ENCODE data around the gene PHC2.
A peak's percentile ranks its signal among the peaks of the same experiment; 100 is the strongest.

PHC2 gene

DNA sequence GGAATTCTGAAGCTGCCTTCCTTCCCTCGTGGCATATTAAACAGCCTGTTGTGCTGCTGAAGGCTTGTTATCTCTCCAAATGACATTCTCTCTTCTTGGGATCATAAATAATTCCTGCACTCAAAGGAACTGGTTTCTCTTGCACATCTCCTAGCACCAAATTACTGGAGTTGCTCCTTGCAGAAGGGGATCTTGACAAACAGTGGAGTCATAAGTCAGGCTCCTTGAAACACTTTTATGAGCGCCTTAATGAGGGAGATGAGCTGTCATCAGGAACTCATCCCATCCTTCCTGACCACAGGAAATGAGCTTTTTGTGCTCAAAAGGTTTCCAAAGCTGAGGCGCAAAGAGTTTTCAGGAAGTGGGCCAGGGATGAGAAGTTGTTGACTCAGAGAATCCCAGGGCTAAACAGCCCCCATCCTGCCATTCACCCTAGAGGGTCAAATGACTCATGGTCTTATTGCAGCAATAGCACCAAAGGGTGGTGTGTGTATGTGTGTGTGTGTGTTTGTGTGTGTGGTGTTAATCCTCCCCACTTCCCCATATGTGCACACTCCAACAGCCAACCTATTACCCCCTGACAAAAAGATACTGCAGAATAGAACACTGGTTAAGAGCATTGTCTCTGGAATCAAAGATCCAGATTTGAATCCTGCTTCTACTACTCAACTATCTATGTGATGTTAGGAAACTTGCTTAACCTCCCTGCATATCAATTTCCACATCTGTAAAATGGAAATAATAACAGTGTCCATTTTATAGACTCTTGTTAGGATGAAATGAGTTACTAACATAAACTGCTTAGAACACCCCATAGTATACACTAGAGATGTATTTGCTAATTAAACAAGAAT is 2.8 kb upstream of the PHC2 start:
- H3K27me3 ChIP-seq (ENCODE audit: control insufficient read depth, insufficient read depth, low read length), result no peaks in the 10 kb centered on the region
- H3K4me3 ChIP-seq (ENCODE audit: low read depth, low read length), result no peak overlapping the region
- no peak overlapping the region for H3K4me2 ChIP-seq (ENCODE audit: low read length)
- peak overlapping the region; percentile 53 for H2AFZ ChIP-seq
- H3K36me3 ChIP-seq (ENCODE audit: control insufficient read depth, insufficient read depth, low read length), result no peaks in the 10 kb centered on the region
- H3K4me1 ChIP-seq, result peaks cover 17% of the 10 kb centered on the region
- TF ChIP-seq, protein P1, sequence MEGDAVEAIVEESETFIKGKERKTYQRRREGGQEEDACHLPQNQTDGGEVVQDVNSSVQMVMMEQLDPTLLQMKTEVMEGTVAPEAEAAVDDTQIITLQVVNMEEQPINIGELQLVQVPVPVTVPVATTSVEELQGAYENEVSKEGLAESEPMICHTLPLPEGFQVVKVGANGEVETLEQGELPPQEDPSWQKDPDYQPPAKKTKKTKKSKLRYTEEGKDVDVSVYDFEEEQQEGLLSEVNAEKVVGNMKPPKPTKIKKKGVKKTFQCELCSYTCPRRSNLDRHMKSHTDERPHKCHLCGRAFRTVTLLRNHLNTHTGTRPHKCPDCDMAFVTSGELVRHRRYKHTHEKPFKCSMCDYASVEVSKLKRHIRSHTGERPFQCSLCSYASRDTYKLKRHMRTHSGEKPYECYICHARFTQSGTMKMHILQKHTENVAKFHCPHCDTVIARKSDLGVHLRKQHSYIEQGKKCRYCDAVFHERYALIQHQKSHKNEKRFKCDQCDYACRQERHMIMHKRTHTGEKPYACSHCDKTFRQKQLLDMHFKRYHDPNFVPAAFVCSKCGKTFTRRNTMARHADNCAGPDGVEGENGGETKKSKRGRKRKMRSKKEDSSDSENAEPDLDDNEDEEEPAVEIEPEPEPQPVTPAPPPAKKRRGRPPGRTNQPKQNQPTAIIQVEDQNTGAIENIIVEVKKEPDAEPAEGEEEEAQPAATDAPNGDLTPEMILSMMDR (IDR thresholded peaks at IDR 0.05), result no peak
- H3K79me2 ChIP-seq, result no peaks in the 10 kb centered on the region
- H3K9me3 ChIP-seq (ENCODE audit: control insufficient read depth, low read length), result no peaks in the 10 kb centered on the region
- peak overlapping the region; percentile 72 for H3K27ac ChIP-seq
- H3K9ac ChIP-seq, result no peak overlapping the region

DNA sequence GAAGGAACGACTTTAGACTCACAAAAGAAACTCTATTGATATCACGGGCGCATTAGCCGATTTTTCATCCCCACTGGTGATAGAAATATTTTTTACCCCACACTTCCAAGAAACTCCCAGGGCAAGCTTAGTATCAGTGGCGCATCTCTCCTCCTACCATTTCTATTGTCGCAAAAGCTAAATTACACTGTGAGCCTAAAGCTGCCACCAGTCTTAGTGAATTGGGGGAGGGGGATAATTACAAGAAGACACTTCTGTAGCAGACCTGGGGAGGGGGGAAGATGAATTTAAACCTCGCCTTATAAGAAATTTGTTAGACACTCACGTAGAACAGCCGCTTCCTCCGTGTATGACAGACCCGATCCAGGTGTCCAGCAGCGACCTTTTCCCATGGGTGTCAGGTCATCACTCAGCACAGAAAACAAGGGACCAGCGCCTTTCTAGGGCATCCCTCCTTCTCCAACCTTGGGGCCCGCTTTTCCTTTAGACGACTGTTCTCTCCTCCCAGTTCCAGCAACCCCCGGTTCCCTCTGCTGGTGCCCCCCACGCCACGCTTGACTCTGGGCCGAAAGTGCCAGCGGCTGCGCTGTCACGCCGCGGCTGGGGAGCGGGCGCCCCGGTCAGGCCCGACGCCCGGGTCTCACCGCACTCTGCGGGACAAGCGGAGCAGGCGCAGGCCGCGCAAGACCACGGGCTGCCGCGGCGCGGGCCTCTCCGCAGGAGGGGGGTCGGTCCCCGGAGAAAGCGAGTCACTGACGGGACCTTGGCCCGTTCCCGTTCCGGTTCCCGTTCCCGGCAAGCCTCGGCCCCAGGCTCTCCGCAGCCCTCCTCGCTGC is 821 bp downstream of the PHC2 start:
- Histone ChIP-seq H3K4me3 (ENCODE audit: low read depth, low read length) (peak overlapping the region; percentile 70), H3K79me2 (no peaks in the 10 kb centered on the region), H3K9me3 (ENCODE audit: control insufficient read depth, low read length) (no peaks in the 10 kb centered on the region), H3K4me1 (peaks cover 13% of the 10 kb centered on the region), H2AFZ (peak overlapping the region; percentile 78), H3K27me3 (ENCODE audit: control insufficient read depth, insufficient read depth, low read length) (no peaks in the 10 kb centered on the region), H3K9ac (no peak overlapping the region), H3K4me2 (ENCODE audit: low read length) (peak overlapping the region; percentile 91), H3K36me3 (ENCODE audit: control insufficient read depth, insufficient read depth, low read length) (no peaks in the 10 kb centered on the region), H3K27ac (peak overlapping the region; percentile 49)
- TF ChIP-seq, protein P1 (IDR thresholded peaks at IDR 0.05), result no peak

DNA sequence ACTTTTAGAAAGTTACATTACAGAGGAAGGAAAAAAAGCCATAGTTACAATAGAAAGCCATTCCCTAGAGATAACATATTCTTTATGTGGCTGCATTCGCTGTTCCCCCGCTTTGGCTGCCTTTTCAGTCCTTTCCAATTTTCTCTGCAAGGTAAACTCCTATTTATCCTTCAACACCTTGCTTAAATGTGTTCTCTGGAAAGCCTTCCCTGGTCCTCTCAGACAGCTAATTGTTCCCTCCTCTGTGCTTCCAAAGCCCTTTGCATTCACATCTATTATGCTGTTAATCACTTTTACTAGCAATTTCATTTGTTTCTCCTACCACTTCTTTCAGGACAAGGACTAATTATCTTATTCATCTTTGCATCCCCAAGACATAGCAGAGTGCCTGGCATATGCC is 1.6 kb downstream of the PHC2 start:
- H3K9me3 ChIP-seq (ENCODE audit: control insufficient read depth, low read length), result no peaks in the 10 kb centered on the region
- peak overlapping the region; percentile 70 for H3K4me3 ChIP-seq (ENCODE audit: low read depth, low read length)
- no peak overlapping the region for H3K27ac ChIP-seq
- H2AFZ ChIP-seq, result no peak overlapping the region
- peak overlapping the region; percentile 91 for H3K4me2 ChIP-seq (ENCODE audit: low read length)
- H3K27me3 ChIP-seq (ENCODE audit: control insufficient read depth, insufficient read depth, low read length), result no peaks in the 10 kb centered on the region
- H3K79me2 ChIP-seq, result no peaks in the 10 kb centered on the region
- no peak overlapping the region for H3K9ac ChIP-seq
- TF ChIP-seq, protein P1 (IDR thresholded peaks at IDR 0.05), result no peak
- H3K36me3 ChIP-seq (ENCODE audit: control insufficient read depth, insufficient read depth, low read length), result no peaks in the 10 kb centered on the region
- H3K4me1 ChIP-seq, result peaks cover 6% of the 10 kb centered on the region

GRCh38 chr1:33428661-33429060 is 2.2 kb downstream of the PHC2 start:
- no peaks in the 10 kb centered on the region for H3K27me3 ChIP-seq (ENCODE audit: control insufficient read depth, insufficient read depth, low read length)
- H3K79me2 ChIP-seq, result no peaks in the 10 kb centered on the region
- H3K27ac ChIP-seq, result no peak overlapping the region
- peaks cover 3% of the 10 kb centered on the region for H3K4me1 ChIP-seq
- H3K4me2 ChIP-seq (ENCODE audit: low read length), result peak overlapping the region; percentile 91
- no peak overlapping the region for H2AFZ ChIP-seq
- H3K9ac ChIP-seq, result no peak overlapping the region
- no peaks in the 10 kb centered on the region for H3K9me3 ChIP-seq (ENCODE audit: control insufficient read depth, low read length)
- TF ChIP-seq, protein P1 (IDR thresholded peaks at IDR 0.05), result no peak
- H3K36me3 ChIP-seq (ENCODE audit: control insufficient read depth, insufficient read depth, low read length), result no peaks in the 10 kb centered on the region
- no peak overlapping the region for H3K4me3 ChIP-seq (ENCODE audit: low read depth, low read length)

All from parathyroid adenoma (tissue), 2 donors.